ENCODE measurements around the gene KHDC4.

- TF ChIP-seq ZNF24 (IDR thresholded peaks at IDR 0.05), result no peak
- no peak for TF ChIP-seq EP300 (IDR thresholded peaks at IDR 0.05; ENCODE audit: borderline replicate concordance in 1 of 2, control insufficient read depth in 1 of 2, low read depth in 2 of 2, low read length in 2 of 2)
- no peak for TF ChIP-seq NRF1 (conservative IDR thresholded peaks at IDR 0.05; ENCODE audit: low read depth, low read length)
- no peak for TF ChIP-seq EZH2 (IDR thresholded peaks at IDR 0.05; ENCODE audit: borderline replicate concordance, control insufficient read depth, low read depth, low read length)
- TF ChIP-seq USF2 (IDR thresholded peaks at IDR 0.05; ENCODE audit: borderline replicate concordance, low read depth, low read length), result no peak
Observed at GRCh38 chr1:155967341-155968050, 33.3 kb upstream of the KHDC4 start.
